Neural cell (in vitro differentiated cells): Measurements from ENCODE around the gene LYPLA2. TPM values are rescaled to one million over a fixed set of nuclear protein-coding genes. Genes with fewer than 3 reads are reported as not detected.
"Not testable (repeated sequence)": the region's sequence is repeated elsewhere in the genome, so short reads cannot be mapped to it uniquely, and the experiment has no call there.

ENCODE experiments used
- H2AFZ ChIP-seq: fragments of 200-600, 300-800 bp; sonication (generic), shearing (Covaris generic); 2 replicates; pipeline ENCODE4 v1.6.0; 2014; ENCODE audit warnings: low read depth, mild to moderate bottlenecking, antibody characterized with exemption, low read length, moderate library complexity
- H3F3A ChIP-seq: fragments of 200-600 bp; shearing (Covaris generic); 2 replicates; pipeline ENCODE4 v1.6.1; 2016; ENCODE audit warnings: mild to moderate bottlenecking, moderate library complexity, mixed read lengths, antibody characterized with exemption, low read length; ENCODE audit not compliant: insufficient read depth, poor library complexity, severe bottlenecking
- H3K27ac ChIP-seq: fragments of 200-600, 300-800 bp; sonication (generic), shearing (Covaris generic); 2 replicates; pipeline ENCODE4 v1.5.1; 2014; ENCODE audit warnings: mild to moderate bottlenecking, low read length, moderate library complexity
- H3K27me3 ChIP-seq: fragments of 300-800, 200-600 bp; sonication (generic), shearing (Covaris generic); 2 replicates; pipeline ENCODE4 v1.6.0; 2014; ENCODE audit warnings: mild to moderate bottlenecking, low read depth, low read length, moderate library complexity; ENCODE audit not compliant: insufficient read depth
- H3K36me3 ChIP-seq: fragments of 300-800, 200-600 bp; sonication (generic), shearing (Covaris generic); 2 replicates; pipeline ENCODE4 v1.5.1; 2014; ENCODE audit warnings: mild to moderate bottlenecking, antibody characterized with exemption, low read length, moderate library complexity; ENCODE audit not compliant: insufficient read depth
- H3K4me2 ChIP-seq: fragments of 300-800, 200-600 bp; sonication (generic), shearing (Covaris generic); 2 replicates; pipeline ENCODE4 v1.6.0; 2014; ENCODE audit warnings: mild to moderate bottlenecking, low read length
- H3K4me3 ChIP-seq: fragments of 300-800, 200-600 bp; sonication (generic), shearing (Covaris generic); 2 replicates; pipeline ENCODE4 v1.5.1; 2014; ENCODE audit warnings: mild to moderate bottlenecking, low read length, moderate library complexity
- H3K79me2 ChIP-seq: fragments of 200-600 bp; shearing (Covaris generic); replicated peaks from 2 replicates; pipeline ENCODE4 v1.6.0; 2014; ENCODE audit warnings: mild to moderate bottlenecking, low read length, moderate library complexity; ENCODE audit not compliant: insufficient read depth
- H3K9ac ChIP-seq: fragments of 300-800, 200-600 bp; sonication (generic), shearing (Covaris generic); 2 replicates; pipeline ENCODE4 v1.6.1; 2016; ENCODE audit warnings: mild to moderate bottlenecking, low read length, mixed read lengths
- H3K9me2 ChIP-seq: fragments of 200-600 bp; shearing (Covaris generic); 2 replicates; pipeline ENCODE4 v1.6.1; 2016; ENCODE audit warnings: mild to moderate bottlenecking, low read length, mixed read lengths; ENCODE audit not compliant: insufficient read depth
- H3K9me3 ChIP-seq: fragments of 200-600, 300-800 bp; sonication (generic), shearing (Covaris generic); 2 replicates; pipeline ENCODE4 v1.6.1; 2016; ENCODE audit warnings: mild to moderate bottlenecking, mixed run types, low read length, moderate library complexity, mixed read lengths
- H4K20me1 ChIP-seq: fragments of 200-600 bp; shearing (Covaris generic); 2 replicates; pipeline ENCODE4 v1.6.1; 2016; ENCODE audit warnings: mild to moderate bottlenecking, mixed run types; ENCODE audit not compliant: insufficient read depth
- EP300 ChIP-seq: fragments of 450-650 bp; conservative IDR thresholded peaks from 2 replicates; pipeline ENCODE4 v1.6.1; 2014; ENCODE audit warnings: antibody characterized with exemption, mild to moderate bottlenecking, moderate library complexity; ENCODE audit not compliant: poor library complexity, severe bottlenecking
- MXI1 ChIP-seq: fragments of 450-650 bp; conservative IDR thresholded peaks from 2 replicates; pipeline ENCODE4 v1.6.1; 2014; ENCODE audit warnings: antibody characterized with exemption, mild to moderate bottlenecking; ENCODE audit not compliant: poor library complexity, severe bottlenecking
- RAD21 ChIP-seq: fragments of 450-650 bp; conservative IDR thresholded peaks from 2 replicates; pipeline ENCODE4 v1.6.1; 2014; ENCODE audit warnings: antibody characterized with exemption, mild to moderate bottlenecking, moderate library complexity
- TAF1 ChIP-seq: IDR thresholded peaks from 2 replicates; pipeline ENCODE4 v1.6.1; 2012; ENCODE audit warnings: low read depth
- polyA plus RNA-seq: library from polyadenylated mRNA; depleted of rRNA; stranded (reverse); fragments of >200 nt; gene quantifications from 2 replicates; pipeline ENCODE4 v1.2.3, GENCODE V29; 2014
- TF ChIP-seq, protein P1 (sequence below): fragments of 450-650 bp; IDR thresholded peaks from 2 replicates; pipeline ENCODE4 v1.5.1; 2014; ENCODE audit warnings: antibody characterized with exemption, mild to moderate bottlenecking, moderate library complexity; ENCODE audit not compliant: poor library complexity, severe bottlenecking

Gene LYPLA2
- polyA plus RNA-seq, 1 donor from 2014 or later, result 107 TPM

DNA sequence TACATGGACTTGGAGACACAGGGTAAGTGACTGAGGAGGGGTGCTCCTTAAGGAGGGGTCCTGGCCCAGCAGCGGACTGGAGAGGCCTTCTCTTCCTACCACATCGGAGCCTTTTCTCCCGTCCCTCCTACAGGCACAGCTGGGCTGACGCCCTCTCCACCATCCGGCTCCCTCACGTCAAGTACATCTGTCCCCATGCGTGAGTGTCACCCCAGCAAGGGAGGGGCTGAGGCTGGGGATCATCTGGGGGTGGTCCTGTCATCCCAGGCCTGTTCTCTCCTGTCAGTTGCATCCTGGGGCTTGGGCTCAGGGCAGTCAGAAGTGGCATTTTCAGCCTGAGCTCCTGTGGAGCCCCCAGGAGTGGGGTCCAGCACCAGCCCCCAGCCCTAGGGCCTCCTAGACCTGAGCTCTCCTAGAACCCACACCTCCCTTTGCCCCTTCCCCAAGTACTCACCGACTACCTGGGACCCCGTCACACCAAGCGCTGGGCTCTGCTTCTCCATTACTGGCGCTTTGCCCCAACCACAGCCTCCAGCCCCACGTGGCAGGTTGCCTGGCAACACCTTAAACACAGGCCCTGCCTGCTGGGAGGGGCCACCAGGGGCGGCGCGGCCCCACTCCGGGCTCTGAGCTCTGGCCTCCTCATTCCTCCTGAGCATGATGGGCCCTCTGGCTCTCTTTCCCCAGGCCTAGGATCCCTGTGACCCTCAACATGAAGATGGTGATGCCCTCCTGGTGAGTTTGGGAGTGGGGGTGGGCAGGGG, 2.3 kb downstream of the LYPLA2 start:
- Histone ChIP-seq H3K36me3 (peaks cover 4% of the 10 kb centered on the region), H2AFZ (no peak overlapping the region), H3K27me3 (no peaks in the 10 kb centered on the region), H3K9me3 (no peaks in the 10 kb centered on the region), H3K9ac (no peak overlapping the region), H3K27ac (no peak overlapping the region), H3F3A (no peaks in the 10 kb centered on the region), H3K4me3 (peak overlapping the region; percentile 77), H3K4me2 (no peak overlapping the region), H3K79me2 (peaks cover 18% of the 10 kb centered on the region), H4K20me1 (no peaks in the 10 kb centered on the region), H3K9me2 (no peaks in the 10 kb centered on the region)
- TF ChIP-seq, protein P1, sequence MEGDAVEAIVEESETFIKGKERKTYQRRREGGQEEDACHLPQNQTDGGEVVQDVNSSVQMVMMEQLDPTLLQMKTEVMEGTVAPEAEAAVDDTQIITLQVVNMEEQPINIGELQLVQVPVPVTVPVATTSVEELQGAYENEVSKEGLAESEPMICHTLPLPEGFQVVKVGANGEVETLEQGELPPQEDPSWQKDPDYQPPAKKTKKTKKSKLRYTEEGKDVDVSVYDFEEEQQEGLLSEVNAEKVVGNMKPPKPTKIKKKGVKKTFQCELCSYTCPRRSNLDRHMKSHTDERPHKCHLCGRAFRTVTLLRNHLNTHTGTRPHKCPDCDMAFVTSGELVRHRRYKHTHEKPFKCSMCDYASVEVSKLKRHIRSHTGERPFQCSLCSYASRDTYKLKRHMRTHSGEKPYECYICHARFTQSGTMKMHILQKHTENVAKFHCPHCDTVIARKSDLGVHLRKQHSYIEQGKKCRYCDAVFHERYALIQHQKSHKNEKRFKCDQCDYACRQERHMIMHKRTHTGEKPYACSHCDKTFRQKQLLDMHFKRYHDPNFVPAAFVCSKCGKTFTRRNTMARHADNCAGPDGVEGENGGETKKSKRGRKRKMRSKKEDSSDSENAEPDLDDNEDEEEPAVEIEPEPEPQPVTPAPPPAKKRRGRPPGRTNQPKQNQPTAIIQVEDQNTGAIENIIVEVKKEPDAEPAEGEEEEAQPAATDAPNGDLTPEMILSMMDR, result no peak
- no peak for TF ChIP-seq EP300
- no peak for TF ChIP-seq RAD21
- no peak for TF ChIP-seq TAF1

DNA sequence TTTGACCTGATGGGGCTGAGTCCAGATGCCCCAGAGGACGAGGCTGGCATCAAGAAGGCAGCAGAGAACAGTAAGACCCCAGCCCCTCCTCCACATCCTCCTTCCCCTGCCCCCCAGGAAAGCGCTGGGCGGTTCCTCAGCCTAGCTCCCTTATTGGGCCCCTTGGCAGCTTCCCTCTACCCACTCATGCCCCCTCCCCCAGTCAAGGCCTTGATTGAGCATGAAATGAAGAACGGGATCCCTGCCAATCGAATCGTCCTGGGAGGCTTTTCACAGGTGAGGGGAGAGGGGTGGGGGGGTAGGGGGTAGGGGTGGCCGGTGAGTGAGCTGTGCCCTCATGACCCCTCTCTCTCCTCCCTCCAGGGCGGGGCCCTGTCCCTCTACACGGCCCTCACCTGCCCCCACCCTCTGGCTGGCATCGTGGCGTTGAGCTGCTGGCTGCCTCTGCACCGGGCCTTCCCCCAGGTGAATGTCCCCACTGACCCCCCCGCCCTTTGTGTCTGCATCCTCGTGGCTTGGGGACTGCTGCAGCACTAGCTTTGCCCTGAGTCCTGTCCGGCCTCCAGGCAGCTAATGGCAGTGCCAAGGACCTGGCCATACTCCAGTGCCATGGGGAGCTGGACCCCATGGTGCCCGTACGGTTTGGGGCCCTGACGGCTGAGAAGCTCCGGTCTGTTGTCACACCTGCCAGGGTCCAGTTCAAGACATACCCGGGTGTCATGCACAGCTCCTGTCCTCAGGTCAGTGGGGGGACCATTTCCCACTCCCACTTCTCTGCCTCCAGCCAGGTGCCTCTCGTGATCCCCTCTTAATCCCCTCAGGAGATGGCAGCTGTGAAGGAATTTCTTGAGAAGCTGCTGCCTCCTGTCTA, 3.2 kb downstream of the LYPLA2 start:
- no peak overlapping the region for H3K27ac ChIP-seq
- H3K9me3 ChIP-seq, result no peaks in the 10 kb centered on the region
- H3K9me2 ChIP-seq, result no peaks in the 10 kb centered on the region
- H3F3A ChIP-seq, result no peaks in the 10 kb centered on the region
- no peaks in the 10 kb centered on the region for H4K20me1 ChIP-seq
- peaks cover 18% of the 10 kb centered on the region for H3K79me2 ChIP-seq
- no peak overlapping the region for H3K4me3 ChIP-seq
- peaks cover 4% of the 10 kb centered on the region for H3K36me3 ChIP-seq
- TF ChIP-seq MXI1, result no peak
- no peak overlapping the region for H3K4me2 ChIP-seq
- H3K27me3 ChIP-seq, result no peaks in the 10 kb centered on the region
- no peak overlapping the region for H2AFZ ChIP-seq
- no peak overlapping the region for H3K9ac ChIP-seq

DNA sequence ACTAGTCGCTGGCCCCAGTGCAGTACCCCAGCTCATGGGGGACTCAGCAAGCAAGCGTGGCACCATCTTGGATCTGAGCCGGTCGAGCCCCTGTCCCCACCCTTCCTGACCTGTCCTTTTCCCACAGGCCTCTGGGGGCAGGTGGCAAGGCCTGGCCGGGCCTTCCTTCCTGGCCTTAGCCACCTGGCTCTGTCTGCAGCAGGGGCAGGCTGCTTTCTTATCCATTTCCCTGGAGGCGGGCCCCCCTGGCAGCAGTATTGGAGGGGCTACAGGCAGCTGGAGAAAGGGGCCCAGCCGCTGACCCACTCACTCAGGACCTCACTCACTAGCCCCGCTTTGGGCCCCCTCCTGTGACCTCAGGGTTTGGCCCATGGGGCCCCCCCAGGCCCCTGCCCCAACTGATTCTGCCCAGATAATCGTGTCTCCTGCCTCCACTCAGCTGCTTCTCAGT, 3.8 kb downstream of the LYPLA2 start:
- H3K27me3 ChIP-seq, H4K20me1 ChIP-seq, H3K9me2 ChIP-seq, H3K4me3 ChIP-seq, H3K9me3 ChIP-seq, H3K27ac ChIP-seq, H3K4me2 ChIP-seq, H3K36me3 ChIP-seq, H3F3A ChIP-seq, H3K9ac ChIP-seq, H2AFZ ChIP-seq: not testable (repeated sequence)
- H3K79me2 ChIP-seq, result peaks cover 18% of the 10 kb centered on the region
